Left lobe of liver (tissue), 2 donors: ENCODE data around the gene F7. TPM values are rescaled to one million over a fixed set of nuclear protein-coding genes. Genes with fewer than 3 reads are reported as not detected.
A peak's percentile ranks its signal among the peaks of the same experiment; 100 is the strongest.
"Not testable (repeated sequence)": the region's sequence is repeated elsewhere in the genome, so short reads cannot be mapped to it uniquely, and the experiment has no call there.

ENCODE experiments used
- ATAC-seq: fragments of 200-7000 bp; cut with Tn5 transposase; one replicate; pipeline ENCODE4 v1.9.1; 2020; ENCODE audit warnings: mild to moderate bottlenecking, moderate library complexity
- DNase-seq: peaks from one replicate; pipeline ENCODE4 v3.0.0-alpha.2; 2020; ENCODE audit warnings: low spot score
- total RNA-seq: library from RNA; stranded (reverse); gene quantifications from one replicate; pipeline ENCODE4 v1.2.1, GENCODE V29; 2021
- donor health status: DM: no; HTN: no; CAD: no; lungs with moderate emphysema.
- donor health status: DM: no; HTN: yes; CAD: no.

Gene F7
- total RNA-seq, 1 donor from 2014 or later = 99.6 TPM

DNA sequence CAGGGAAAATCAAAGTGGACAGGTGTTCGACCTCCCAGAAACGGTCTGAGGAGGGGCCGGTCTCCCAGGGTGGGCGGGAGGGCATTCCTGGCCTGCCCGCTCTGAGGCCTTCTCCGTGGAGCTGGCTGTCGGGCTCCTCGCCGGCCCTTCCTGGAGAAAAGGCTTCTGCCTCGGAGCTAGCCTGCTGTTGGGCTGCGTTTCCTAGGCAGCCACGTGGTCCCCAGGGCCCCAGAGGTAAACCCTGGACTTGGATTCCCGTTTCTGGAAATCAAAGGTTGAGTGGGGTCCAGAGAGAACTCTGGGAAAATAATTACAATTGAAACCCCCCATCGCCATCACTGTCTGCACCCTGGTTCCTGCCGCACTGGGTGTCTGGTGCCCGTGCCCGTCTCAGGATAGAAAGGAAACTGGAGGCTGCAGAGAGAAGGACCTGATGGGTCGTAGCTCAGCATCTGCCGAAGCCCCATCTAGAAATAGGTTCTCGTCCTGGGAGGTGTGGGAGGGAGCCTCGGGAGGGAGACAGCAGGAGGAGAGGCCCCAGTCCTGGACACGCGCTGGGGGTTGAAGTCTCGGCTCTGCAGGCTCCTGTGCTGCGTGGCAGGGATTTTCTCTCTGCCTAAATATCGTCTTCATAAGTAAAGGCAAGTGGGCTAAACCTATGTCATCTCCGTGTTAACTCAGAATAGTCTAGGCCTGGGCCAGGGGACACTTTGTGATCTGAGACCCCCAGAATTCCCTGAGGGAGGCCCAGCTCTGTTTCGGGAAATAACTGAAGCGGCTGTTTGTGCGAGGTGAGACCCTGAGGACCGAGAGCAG, 45.2 kb downstream of the F7 start:
- DNase-seq (no peak), ATAC-seq (peak; percentile 21)

DNA sequence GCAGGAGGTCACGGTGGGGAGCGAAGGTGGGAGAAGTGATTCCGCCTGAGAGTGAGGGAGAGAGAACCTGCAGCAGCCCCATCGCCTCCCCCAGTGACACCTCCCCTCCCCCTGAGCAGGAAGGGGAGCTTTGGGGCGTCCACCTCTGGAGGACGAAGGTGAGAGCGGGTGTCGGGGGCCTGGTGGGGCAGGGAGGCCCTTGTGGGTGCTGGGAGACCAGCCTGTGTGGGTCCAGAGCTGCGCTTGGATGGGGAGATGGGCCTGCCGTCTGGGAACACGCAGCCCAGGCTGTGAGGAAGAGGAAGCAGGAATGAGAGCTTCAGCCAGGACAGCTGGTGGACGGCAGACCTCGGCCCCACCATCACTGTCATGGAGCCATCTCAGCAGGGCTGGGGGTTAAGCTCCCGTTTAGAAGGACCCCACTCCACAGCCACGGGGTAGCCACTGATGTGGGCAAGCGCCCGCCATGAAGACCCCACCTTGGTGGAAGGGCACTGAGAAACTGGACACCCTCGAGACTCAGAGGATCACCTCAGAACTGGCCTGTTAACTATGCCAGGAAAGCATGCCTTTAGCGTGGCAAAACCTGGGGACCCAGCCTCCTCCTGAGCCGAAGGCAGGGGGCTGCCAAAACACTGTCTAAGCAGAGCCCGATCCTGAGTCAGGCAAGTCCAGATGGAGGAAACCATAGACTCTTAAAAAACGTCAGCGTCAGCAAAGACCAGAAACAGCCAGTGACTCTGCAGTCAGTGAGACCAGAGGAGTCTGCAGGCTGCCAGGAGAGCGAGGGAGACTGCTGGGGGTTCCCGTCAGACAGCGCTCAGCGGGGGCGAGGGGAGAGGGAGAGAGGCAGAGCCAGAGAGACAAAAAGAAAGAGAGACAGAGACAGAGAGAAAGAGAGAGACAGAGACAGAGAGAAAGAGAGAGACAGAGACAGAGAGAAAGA, 46.4 kb downstream of the F7 start:
- ATAC-seq (peak; percentile 9), DNase-seq (peak; percentile 56)

DNA sequence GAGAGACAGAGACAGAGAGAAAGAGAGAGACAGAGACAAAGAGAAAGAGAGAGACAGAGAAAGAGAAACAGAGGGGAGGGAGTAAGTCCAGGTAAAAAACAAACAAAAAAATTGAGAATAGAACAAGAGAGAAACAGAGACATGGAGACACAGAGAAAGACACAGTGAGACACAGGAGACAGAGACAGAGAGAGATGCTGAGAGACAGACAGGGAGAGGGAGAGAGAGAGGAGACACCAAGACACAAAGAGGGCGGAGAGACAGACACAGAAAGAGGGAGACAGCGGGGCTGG, 47.0 kb downstream of the F7 start:
- no peak for DNase-seq
- peak; percentile 58 for ATAC-seq

DNA sequence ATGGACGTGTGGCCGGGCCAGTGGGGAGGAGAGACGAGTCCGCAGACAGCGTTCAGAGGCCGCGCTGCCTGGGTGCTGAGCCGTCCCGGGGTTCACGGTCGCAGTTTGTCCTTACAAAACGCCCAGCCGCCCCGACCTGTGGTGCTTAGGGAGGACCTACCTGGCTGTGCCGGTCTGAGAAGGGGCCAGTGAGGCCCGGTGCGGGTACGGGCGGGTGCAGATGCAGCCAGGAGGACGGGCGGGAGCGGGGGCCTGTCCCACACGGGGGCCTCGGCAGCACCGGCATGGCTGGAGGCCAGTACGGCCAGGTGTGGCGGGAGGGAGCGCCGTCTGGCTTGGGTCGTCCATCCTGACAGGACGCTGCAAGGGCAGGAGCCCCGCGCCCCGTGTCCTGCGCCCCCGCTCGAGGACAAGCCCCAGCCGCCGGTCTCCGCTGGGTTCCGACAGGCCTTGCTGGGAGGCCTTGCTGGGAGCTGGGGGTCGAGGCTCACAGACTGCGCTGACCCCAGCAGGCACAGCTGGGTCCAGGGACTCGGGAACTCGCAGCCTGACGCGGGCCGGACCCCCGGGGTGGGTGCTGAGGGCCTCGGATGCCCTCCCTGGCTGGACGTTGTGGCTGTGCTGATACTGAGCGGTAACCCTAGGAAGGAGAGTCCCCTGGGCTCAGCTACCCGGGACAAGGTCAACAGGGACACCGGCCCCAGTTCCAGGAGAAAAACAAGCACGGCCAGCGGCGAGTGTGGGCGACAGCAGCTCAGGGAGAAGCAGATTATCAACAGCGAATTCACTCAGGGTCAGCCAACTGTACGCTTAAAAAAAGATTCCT, 47.6 kb downstream of the F7 start:
- DNase-seq (peak; percentile 76), ATAC-seq (peak; percentile 39)

GRCh38 chr13:113153810-113154748, 48.5 kb downstream of the F7 start:
- ATAC-seq (peak; percentile 47), DNase-seq (peak; percentile 87)

GRCh38 chr13:113155201-113155600, 49.6 kb downstream of the F7 start:
- ATAC-seq = no peak
- peak; percentile 38 for DNase-seq

GRCh38 chr13:113155982-113156655, 50.5 kb downstream of the F7 start:
- DNase-seq = peak; percentile 42
- no peak for ATAC-seq

- ATAC-seq (no peak), DNase-seq (peak; percentile 41)
Observed at GRCh38 chr13:113157206-113157928, 51.8 kb downstream of the F7 start.

GRCh38 chr13:113157929-113158747, 52.5 kb downstream of the F7 start, which contains the start of gene PROZ:
PROZ (plus strand) TSS chr13:113158648; CDS start chr13:113158661, 13 bp downstream.
- DNase-seq = peak; percentile 85
- ATAC-seq = peak; percentile 77

DNA sequence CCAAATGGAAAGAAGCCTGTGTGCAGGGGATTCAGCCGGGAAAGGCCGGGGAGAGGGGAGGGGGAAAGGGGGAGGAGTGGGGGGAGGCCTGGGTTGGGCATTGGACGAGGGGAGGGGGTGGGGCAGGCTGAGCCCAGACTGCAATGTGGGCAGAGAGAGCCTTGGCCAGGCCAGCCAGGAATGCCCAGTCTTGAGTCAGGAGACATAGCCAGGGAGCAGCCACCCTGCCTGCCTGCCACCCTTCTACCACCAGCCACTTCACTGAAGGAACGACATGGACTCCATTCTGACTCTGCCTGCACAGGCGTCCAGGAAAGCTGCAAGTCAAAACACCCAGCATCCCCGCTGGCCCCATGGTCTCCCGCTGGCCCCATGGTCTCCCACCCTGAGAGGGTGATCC, 53.4 kb downstream of the F7 start:
- ATAC-seq (peak; percentile 72), DNase-seq (peak; percentile 78)

DNA sequence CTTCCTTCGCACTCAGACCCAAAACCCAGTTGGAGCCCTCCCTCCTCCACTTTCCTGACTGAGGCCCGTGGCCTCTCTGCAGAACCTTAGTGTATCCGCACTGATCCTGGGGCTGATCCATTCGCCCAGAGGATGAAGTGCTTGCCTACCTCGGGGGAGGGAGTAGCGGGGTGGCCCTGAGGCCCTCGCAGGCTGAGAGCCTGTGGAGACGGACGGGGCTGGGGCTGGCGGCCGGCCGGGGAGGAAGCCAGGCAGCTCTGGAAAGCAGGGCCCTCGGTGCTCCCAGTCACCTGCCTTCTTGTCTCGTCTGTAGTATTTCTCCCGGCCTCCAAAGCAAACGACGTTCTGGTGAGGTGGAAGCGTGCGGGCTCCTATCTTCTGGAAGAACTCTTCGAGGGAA, 54.1 kb downstream of the F7 start:
- DNase-seq = peak; percentile 46
- peak; percentile 2 for ATAC-seq

- ATAC-seq (no peak), DNase-seq (no peak)
Observed at GRCh38 chr13:113160983-113161382, 55.4 kb downstream of the F7 start.

GRCh38 chr13:113161433-113161832, 55.8 kb downstream of the F7 start:
- DNase-seq (no peak), ATAC-seq (no peak)

DNA sequence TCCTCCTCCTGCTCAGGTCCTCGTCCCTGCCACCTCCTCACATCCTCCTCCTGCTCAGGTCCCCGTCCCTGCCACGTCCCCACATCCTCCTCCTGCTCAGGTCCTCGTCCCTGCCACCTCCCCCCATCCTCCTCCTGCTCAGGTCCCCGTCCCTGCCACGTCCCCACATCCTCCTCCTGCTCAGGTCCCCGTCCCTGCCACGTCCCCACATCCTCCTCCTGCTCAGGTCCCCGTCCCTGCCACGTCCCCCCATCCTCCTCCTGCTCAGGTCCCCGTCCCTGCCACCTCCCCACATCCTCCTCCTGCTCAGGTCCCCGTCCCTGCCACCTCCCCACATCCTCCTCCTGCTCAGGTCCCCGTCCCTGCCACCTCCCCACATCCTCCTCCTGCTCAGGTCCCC, 56.4 kb downstream of the F7 start:
- DNase-seq, ATAC-seq: not testable (repeated sequence)

GRCh38 chr13:113162783-113163685, 57.4 kb downstream of the F7 start:
- ATAC-seq = no peak
- DNase-seq = peak; percentile 38

DNA sequence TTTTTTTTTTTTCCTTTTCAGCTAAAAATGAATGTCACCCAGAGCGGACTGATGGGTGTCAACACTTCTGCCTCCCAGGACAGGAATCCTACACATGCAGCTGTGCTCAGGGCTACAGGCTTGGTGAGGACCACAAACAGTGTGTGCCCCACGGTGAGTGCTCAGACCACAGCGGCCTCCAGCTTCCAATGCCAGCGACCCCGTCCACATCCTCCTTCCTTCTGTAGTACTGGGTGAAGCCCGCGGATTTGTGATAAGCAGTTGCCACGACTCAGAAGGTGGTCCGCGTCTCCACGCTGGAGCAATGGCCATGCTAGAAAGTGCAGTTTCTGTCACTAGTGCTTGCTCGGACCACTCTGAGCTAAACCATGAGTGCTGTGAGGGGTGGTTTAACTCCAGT, 58.9 kb downstream of the F7 start:
- ATAC-seq (no peak), DNase-seq (no peak)

DNA sequence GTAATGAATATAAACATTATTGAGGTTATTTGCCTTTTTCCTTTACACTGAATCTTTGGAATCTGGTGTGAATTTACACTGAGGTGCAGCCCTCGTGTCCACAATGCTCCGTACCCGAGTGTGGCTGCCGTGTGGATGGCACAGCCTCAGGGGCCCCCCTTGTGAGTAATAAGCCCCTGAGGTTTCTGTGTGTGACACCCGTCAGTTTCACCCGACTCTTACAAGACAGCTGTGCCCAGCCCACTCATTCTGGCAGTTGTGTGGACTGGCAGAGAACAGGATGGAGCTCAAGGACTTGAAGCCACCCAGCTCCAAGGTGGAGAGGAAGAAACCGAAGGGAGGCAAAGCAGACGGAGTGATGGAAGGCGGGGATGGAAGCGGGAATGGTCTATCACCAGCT, 60.7 kb downstream of the F7 start:
- peak; percentile 24 for DNase-seq
- no peak for ATAC-seq
